HG03139 (cell line): ENCODE results near the gene SEMA6A.

Source experiments
- ATAC-seq: cut with Tn5 transposase; IDR thresholded peaks from one replicate; pipeline ENCODE4 v1.9.1; 2021; ENCODE audit not compliant: unreplicated experiment

SEMA6A gene

DNA sequence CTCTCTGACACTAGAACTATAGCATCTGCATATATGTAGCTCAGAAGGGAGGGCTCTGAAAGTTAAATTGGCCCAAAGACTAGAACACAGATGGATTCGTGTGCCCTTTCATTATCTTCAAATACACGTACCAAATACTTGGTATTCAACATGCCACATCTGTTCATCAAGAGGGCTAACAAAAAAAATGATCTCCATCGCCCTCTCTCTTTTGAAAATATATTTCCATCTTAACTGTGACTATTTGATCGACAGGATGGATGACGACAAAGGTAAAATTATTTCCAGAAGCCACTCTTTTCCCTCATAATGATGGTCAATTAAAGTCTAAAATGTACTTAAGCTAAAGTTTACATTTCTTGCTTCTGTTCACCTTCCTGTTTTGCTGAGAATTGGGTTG lies 77.0 kb downstream of the SEMA6A start:
- ATAC-seq: no peak

DNA sequence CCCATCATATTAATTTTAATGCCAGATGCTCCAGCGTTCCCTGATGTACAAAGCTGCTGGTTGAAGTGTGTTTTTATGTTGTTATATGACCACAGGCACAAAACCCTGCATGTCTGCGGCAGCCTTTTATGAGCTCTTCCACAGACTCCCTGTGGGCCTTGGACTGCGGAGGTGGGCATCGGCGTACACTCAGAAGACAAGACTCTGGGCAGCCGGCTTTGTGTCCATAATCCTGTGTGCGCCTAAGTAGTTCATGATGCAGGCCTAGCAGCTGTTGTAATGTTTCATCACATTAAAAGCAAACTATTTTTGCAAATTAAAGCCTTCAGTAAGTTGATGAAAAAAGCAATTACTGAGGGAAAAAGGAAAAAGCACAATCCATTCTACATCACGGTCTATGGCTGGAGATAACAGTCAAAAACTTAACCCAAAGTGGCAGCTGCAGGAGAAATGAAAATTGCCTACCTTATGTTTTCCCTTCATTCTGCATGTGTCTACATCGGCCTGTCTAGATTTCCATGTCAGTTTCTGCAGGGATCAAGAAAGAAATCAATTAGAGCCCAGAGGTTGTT lies 78.8 kb downstream of the SEMA6A start:
- ATAC-seq: no peak

DNA sequence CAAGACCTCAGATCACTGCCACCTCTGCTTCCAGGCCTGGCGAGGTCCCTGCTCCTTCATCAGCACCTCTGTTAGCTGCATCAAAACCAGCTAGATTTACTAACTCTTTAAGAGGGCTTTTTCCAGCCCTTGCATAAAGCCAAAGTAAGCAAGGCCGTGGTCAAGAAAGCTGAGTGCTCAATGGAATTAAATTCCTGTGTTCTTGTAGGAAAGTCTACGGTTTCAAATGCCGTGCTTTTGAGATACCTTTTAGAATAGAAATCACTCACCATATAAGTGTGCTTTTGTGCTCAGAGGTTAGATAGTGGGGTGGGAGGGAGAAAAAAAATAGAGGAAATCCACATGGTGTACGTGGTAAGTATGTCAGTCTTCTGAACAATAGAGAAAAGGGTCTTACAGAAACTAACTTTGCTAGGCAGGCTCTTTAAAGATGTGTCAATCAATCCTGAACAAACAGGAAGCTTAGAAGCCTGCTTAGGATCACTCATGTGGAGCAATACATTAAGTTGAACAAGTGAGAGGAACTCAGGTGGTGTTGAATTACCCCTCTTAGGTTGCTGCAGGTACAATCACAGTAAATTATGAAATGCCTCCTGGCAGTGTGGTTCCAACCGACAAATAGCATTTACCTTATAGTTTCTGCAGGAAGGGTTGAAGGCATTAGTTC lies 79.7 kb downstream of the SEMA6A start:
- no peak for ATAC-seq

DNA sequence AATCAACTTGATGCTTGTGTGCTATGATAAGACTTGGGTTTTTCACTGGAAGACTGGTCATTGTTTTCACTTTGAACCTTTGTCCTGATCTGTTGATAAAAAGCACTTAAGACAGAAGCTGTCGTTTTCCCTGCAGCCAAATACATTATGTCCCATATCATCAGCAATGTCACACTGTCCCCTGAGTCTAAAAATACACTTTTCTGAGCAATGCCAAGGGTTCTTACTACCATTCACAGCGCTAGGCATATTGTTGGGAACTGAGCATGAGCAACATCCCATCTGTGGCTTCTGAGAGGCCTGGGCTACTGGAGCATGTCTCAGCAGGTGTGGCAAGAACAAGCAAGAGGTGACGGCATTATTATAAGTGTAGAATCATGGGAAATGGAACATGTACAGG lies 81.8 kb downstream of the SEMA6A start:
- ATAC-seq: no peak

DNA sequence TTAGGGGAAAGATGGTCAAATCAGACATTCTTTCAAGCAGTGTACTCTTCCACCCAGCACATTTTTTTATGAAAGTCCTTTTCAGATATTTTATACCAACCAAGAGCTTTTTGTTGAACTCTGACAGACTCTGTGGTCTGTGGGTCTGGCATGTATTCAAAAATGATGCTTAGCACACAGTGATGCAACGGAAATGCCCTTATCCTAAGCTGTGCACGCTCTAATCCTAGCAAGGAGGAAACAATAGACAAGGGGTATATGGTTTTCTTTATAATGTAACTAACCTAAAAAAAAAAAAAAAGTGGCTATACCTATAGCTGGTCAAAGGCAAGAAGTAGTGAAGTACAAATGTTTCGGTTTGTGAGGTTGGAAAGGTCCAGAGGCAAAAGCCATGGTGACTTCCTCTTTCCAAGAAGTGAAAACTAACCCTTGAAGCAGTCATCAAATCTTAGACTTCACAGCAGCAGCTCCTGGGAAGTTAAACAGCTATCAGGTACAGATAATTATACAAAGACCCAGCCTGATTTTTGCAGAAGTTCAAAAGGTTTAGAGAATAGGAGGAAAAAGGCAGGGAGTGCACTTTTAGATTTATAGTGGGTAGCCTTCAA lies 82.5 kb downstream of the SEMA6A start:
- ATAC-seq: peak; percentile 75

DNA sequence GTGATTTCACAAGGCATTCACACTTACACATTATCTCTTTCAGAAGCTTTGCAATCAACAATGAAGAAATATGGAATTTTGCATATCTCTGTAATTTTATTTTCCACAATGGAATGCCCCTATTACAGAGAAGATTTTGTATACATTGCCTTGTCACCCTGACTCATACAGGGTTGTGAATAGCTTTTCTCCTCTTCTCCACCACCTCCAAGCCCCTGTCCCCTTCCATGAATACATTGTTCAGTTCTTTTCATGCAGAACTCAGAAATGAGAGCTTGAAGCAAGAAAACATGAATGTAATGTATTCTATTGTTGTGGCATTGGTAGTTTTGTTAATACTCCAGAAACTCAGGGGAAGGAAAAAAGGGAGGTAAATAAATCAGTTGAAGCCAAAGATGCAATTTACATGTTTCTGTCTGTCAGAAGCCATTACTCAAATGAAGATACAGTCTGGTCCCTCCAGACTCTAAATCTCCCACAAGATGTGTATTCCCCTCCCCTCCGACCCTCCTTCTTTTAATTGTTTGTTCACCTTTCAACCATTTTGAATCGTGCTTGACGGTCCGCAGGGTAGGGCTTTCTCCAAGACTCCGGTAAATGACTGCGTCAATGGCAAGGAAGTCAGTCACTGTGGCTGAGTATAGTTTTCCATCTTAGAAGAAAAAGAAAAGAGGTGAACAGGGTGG lies 86.1 kb downstream of the SEMA6A start:
- ATAC-seq: no peak

DNA sequence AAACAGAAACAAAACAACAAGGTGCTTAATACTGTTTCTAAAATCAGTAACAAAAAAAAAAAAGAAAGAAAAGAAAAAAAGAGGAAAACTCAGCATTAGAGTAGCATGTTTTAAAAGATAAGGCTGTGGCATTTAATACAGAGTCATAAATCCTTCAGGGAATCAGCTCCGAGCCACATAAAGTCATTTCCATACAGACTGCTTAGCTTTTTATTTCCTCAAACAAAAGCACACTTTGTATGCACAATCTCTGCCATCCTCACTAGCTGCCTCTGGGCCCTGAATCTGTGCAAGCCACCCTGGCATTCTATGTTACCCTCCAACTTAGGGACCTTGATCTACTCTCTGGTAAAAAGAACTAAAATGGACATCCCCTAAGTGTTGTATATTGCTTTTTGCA lies 87.6 kb downstream of the SEMA6A start:
- no peak for ATAC-seq

DNA sequence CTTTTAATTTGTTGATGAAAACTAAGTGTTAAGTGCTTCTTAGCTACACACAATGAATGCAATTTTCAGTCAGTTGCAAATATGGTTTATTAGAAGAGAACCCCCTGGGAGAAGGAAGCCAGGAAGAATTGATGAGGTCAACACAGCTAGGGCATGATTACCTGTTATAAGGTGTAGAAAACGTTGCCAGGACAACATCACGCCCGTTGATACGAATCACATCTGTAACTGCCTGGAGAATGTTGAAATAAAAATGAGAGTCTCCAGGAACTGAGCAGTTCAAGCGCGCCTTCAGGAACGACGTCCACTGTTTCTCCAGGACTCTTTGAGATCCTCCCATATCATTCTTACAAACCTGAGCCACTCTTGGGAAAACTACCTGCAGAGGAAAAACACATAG lies 88.0 kb downstream of the SEMA6A start:
- ATAC-seq: no peak

DNA sequence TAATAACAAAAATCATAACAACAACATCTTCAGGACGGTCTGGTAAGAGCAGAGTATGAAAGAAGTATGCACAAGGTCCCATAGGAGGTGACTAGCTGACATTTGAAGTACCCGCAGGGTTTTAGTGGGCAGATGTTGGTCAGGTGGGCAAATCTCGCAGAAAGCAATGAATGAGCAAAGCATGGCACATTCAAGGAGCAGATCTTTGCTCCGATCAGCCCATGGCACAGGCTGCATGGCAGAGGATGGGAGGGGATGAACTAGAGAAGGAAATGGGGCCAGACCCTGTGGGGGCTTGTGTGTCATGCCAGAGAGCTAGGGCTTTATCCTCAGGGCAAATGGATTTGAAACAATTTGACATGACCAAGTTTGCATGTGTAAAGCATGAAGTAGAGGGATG lies 90.0 kb downstream of the SEMA6A start:
- ATAC-seq: no peak

DNA sequence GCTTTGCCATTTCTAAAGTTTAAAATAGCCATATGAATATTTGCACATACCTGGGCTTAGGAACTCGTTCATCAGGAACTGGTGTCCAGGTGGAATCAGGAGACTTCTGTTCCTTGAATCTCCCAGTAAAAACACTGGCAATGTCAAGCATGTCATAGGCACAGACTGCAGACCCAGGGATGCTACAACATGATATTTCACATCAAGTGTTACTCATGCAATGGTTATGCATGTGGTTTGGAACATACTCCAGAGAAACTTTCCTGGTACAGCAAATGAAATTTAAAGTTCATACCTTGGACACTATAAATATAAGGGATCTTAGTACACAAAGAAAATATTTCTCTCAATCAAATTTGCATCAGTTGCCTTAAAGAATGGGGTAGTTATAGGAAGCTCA lies 92.2 kb downstream of the SEMA6A start:
- no peak for ATAC-seq

DNA sequence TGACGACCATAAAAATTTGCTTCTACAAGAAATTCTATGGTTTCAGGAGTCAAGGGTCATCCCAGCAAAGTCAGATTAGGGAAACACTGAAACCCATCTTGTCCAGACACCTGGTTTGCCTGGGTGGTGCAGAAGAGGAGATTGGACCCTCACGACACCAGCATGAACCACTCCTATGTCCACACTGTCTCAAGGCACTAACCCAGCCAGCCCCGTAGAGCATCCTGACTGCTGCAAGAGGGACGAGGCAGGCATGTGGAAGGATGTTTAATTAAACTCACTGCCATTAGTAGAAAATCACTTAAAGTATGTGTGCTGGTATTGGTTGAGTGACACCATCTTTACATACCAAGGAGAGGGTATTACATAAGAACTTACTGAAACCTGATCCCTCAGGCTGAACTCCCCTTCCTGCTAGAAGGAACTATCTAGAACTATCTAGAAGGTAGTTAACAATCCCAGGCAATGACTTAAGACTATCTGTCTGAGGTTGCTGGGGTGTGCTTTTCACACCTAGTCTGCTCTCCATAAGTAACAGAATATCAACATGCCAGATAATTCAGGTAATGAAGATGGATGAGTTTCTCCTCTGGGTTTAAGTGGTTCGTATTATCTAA lies 93.6 kb downstream of the SEMA6A start:
- ATAC-seq: no peak

DNA sequence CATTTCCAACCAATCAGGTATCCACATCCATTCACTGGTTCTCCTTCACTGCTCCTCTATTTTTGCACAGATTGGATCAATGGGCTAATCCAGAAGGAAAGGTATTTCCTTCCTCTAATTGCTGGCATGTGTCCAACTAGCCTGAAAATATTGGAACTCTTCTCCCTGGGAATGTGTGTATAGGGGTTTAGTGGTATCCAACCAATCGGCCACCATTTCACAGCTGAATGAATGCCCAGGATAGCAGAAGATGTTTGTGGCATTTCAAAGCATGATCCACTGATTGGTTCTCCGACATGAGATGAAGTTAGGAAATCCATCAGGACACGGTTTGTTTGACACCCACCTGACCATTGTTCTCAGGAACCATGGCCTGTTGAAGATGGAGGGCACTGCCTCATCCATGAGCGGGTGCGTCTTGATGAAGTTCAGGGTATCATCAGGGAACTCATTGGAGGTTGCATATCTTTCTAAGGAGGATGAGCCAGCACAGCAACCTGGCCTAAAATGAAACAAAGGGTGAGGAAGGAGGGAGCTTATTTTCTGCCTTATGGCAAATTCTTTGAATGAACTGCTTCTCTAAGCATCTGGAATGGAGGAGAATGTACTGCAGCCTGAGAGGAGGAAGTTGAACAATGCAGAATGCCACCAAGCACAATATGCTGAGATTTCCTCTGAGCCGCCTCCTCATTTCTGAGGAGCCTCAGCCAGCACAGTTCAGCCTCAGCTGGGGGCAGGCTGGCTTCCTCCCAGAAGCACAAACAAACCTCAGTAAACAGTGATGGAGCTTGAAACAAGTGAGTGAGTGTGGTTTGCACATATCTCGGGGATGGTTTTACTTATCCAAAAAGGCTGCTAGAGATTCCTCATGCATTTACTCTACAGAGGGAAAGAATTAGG lies 94.6 kb downstream of the SEMA6A start:
- no peak for ATAC-seq

DNA sequence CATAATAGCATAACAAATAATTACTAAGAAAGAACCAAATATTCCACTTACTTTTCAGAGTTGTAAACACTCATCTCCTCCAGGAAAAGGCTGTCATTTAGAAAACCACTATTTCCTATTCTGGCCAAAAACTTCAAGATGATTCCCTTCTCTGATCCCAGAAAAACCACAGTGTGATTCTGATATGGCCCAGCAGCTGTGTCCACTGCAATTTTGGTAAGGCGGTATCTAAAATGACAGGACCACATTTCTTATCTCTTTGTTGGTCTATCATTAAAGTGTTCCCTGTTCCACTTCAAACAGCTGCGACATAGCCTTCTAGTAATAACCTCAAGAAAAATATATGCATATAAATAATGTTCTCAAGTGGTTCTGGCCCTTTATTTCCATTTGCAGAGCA lies 96.1 kb downstream of the SEMA6A start:
- ATAC-seq: no peak

DNA sequence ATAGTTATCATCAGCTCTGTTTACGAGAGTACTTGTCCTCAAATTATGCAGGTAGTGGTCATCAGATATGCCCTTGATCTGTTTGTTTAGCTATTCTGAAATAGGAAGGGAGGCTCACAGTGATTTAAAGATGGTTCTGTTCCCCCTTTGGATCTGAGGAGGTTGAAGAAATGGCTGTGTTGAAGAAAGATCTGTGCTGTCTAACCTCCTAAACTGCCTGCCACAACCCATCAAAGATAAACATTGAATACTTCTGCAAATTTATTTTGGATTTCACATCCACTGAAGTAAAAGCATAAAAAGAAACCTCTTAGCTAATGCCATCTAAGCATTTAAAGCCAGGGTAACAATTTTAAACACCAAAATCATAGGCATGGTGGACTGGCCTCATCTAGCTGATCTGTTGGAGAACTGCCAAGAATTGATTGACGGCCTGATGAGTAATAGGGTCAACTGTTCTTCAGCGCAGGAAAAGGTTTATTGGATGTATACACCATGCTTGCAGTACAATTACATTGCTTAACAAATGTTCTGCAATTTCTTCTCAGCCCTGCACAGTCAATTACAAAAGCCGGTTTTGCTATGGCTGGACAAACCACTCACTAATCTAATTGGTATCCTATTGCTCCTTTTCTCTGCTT lies 97.6 kb downstream of the SEMA6A start:
- no peak for ATAC-seq

DNA sequence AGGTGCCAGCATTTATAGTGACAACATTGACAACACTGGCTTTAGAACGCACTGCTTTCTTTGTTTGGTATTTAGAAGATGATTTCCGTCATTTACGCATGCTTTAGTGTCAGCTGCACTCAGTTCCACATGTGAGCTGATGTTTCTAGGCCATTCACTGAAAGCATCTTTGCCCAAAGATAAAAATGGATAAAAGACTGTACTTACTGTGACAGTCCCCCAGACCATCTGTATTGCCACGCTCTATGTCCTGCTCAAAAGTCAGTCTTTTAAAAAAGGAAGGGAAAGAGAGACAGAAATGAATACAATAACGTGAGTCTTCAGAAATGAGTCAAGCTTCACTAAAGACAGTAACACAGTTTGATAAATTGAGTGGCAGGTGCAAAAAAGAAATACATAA lies 99.3 kb downstream of the SEMA6A start:
- peak; percentile 68 for ATAC-seq

DNA sequence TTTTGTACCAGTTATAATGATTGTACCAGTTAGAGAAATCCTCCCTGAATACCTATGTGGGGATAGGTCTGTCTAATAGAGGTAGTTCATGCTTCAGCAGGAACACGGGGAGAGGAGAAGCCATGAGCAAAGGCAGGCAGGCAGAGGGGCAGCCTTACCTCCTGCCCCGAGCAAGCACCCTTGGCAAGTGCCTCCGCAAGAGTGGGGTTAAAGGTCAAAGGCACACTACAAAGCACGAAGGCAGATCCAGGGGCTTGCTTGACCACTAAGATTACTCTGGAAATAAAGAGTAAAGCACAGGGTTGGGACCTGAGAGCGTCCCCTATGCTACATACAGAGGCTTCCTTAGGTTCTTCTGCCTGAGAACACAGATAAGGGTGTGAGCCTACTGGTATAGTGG lies 100.9 kb downstream of the SEMA6A start:
- no peak for ATAC-seq

DNA sequence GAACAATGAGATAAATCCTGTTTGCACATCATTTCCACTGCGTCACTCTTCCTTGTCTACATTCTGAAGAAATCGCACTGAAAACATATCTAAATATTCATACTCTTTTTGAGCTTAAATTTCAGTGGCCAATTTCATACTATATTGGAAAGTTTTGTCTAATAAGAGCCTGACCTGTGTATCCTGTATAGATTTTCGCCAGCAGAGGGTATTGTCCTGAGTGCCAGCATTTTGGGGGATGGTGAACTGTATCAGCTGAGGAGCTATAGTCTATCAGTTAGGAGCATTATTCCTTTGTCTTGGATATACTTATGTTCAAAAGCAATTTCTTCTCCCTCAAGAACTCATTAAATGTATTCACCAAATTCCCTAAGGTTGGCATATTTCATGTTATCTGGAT lies 102.3 kb downstream of the SEMA6A start:
- no peak for ATAC-seq

DNA sequence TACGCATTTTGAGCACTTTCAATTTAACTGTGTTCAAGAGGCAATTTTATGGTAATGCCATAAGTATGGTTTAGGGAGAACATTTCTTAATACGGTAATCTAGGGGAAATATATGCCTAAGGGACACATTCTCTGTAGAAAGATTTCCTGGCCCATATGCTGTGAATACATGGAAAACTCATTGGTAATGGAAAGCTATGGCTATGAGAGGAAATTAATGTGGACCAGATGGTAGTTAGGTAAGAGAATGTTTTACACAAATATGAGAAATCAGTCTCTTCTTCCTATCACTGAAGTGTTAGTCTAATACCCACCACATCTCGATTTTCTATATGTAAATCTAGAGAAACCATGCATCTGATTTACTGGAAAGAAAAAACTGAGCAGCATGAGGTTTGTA lies 105.0 kb downstream of the SEMA6A start:
- ATAC-seq: no peak

DNA sequence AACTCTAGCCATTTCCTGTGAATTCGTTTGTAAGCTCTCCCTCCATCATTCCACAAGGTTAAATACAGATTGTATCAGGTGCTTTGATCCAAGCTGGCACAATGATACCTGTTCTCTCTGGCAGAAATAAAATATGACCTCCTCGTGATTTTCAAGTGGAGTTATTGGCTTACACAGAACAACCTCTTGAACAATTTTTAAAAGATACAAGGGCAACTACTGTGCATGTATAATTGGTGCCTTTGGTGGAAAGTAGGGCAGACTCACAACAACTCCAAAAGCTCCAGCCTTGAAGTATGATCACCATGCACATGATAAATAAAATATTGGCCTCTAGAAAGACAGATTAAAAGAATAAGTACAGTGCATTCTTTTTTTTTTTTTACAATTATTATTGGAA lies 106.0 kb downstream of the SEMA6A start:
- no peak for ATAC-seq

DNA sequence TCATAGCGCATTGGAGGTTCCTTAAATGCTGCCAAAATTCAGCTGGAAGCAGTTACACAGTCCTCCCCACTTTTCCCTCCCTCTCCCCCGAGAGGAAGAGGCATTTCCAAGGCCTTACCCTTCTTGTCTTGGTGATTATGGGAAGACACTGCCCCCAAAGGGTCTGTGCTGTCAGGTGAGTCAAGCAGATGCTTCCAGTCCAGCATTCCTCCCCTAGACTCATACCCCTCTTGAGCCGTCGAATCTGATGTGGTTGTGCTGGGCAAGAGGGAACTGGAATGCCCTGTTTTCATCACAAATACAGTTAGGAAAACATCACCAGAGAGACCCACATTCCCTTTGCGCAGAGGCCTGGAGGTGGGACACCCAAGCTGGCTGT lies 107.2 kb downstream of the SEMA6A start:
- ATAC-seq: no peak
